C4-2B (cell line): ENCODE measurements around the gene RNU6-1.

Experiments used
- H3K27ac ChIP-seq: fragments of 450-650 bp; 2 replicates; pipeline ENCODE4 v1.5.1; 2017
- CTCF ChIP-seq: fragments of 450-650 bp; conservative IDR thresholded peaks from 2 replicates; pipeline ENCODE4 v1.5.1; 2017; ENCODE audit warnings: mild to moderate bottlenecking
- ZFX ChIP-seq: fragments of 450-650 bp; IDR thresholded peaks from 2 replicates; pipeline ENCODE4 v1.6.1; 2017

The RNU6-1 gene

GRCh38 chr15:67865766-67866165 is 25.9 kb upstream of the RNU6-1 start:
- H3K27ac ChIP-seq: no peak overlapping the region
- no peak for TF ChIP-seq ZFX
- TF ChIP-seq CTCF: no peak

GRCh38 chr15:67865331-67865730 is 25.5 kb upstream of the RNU6-1 start:
- TF ChIP-seq ZFX: no peak
- TF ChIP-seq CTCF: no peak
- H3K27ac ChIP-seq: no peak overlapping the region

- TF ChIP-seq ZFX (no peak), CTCF (peak; percentile 97)
- H3K27ac ChIP-seq: peak overlapping the region; percentile 62
Observed at GRCh38 chr15:67863442-67863987, 23.7 kb upstream of the RNU6-1 start.

GRCh38 chr15:67862750-67863441 is 23.1 kb upstream of the RNU6-1 start:
- H3K27ac ChIP-seq: peak overlapping the region; percentile 62
- TF ChIP-seq ZFX (no peak), CTCF (no peak)

DNA sequence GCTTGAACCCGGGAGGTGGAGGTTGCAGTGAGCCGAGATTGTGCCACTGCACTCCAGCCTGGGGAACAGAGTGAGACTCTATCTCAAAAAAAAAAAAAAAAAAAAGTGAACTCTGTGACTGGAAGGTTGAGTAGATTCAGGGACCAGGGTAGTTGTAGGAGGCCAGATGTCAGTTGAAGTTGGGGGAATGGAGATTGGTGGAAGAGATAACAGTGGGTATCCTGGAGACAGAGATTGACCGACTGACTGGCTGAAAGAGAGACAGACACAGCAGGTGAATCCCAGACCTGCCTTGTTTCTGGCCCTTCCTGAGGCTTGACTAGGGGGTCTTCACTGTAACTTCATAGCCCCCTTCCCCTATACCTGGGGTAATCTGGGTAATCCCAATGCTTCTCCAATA is 22.1 kb upstream of the RNU6-1 start:
- H3K27ac ChIP-seq: no peak overlapping the region
- TF ChIP-seq ZFX (no peak), CTCF (no peak)

DNA sequence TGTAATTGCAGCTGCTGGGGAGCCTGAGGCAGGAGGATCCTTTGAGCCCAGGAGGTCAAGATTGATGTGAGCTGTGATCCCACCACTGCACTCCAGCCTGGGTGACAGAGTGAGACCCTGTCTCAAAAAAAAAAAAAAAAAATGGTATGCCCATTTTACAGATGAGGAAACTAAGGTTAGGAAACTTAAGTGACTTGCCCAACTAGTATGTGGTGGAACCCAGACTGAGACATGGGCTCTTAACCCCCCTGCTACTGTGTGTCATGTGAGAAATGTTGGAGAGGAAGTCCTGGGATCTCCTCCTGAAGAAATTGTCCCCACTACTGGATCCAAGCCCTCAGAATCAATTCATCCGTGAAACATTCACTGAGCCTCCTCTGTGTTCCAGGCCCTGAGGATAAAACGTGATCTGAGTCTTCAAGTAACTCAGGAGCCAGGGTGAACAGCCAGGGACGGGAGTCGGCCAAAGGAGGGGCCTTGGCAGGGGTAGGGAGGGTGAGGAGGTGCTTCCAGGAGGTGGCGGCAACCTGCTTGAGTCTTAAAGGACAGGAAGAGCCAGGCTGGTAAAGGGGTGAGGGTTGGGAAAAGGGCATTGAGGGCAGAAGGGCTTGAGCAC is 19.6 kb upstream of the RNU6-1 start:
- no peak for TF ChIP-seq CTCF
- TF ChIP-seq ZFX: no peak
- no peak overlapping the region for H3K27ac ChIP-seq

GRCh38 chr15:67857220-67857619 is 17.4 kb upstream of the RNU6-1 start:
- TF ChIP-seq ZFX (no peak), CTCF (no peak)
- no peak overlapping the region for H3K27ac ChIP-seq
